ENCODE data around the gene LMF1.
"Not testable (repeated sequence)": the region's sequence is repeated elsewhere in the genome, so short reads cannot be mapped to it uniquely, and the experiment has no call there.

LMF1 gene

GRCh38 chr16:970386-970765 lies 408 bp downstream of the LMF1 start:
- no peak for DNase-seq (ENCODE audit: low read depth)

- peak; percentile 16 for DNase-seq (ENCODE audit: low read depth)
These were observed 1.0 kb downstream of the LMF1 start for GRCh38 chr16:969508-970385.

GRCh38 chr16:968620-969019 lies 2.2 kb downstream of the LMF1 start:
- no peak for DNase-seq (ENCODE audit: low read depth)

GRCh38 chr16:967546-968295 lies 3.1 kb downstream of the LMF1 start:
- DNase-seq (ENCODE audit: low read depth): no peak

- no peak for DNase-seq (ENCODE audit: low read depth)
These were observed 3.7 kb downstream of the LMF1 start for GRCh38 chr16:967077-967541.

GRCh38 chr16:966505-966904 lies 4.3 kb downstream of the LMF1 start:
- DNase-seq (ENCODE audit: low read depth): no peak

GRCh38 chr16:966035-966434 lies 4.7 kb downstream of the LMF1 start:
- DNase-seq (ENCODE audit: low read depth): no peak

- DNase-seq (ENCODE audit: low read depth): no peak
These were observed 5.3 kb downstream of the LMF1 start for GRCh38 chr16:965487-965886.

- no peak for DNase-seq (ENCODE audit: low read depth)
These were observed 5.8 kb downstream of the LMF1 start for GRCh38 chr16:965036-965395.

GRCh38 chr16:964356-965035 lies 6.3 kb downstream of the LMF1 start:
- no peak for DNase-seq (ENCODE audit: low read depth)

GRCh38 chr16:963913-964312 lies 6.9 kb downstream of the LMF1 start:
- no peak for DNase-seq (ENCODE audit: low read depth)

- DNase-seq (ENCODE audit: low read depth): no peak
These were observed 7.6 kb downstream of the LMF1 start for GRCh38 chr16:962901-963814.

GRCh38 chr16:962366-962765 lies 8.4 kb downstream of the LMF1 start:
- no peak for DNase-seq (ENCODE audit: low read depth)

GRCh38 chr16:959232-960040 lies 11.3 kb downstream of the LMF1 start:
- no peak for DNase-seq (ENCODE audit: low read depth)

GRCh38 chr16:955766-956165 lies 15.0 kb downstream of the LMF1 start:
- not testable (repeated sequence) for DNase-seq (ENCODE audit: low read depth)

GRCh38 chr16:953818-954217 lies 17.0 kb downstream of the LMF1 start:
- not testable (repeated sequence) for DNase-seq (ENCODE audit: low read depth)

- no peak for DNase-seq (ENCODE audit: low read depth)
These were observed 18.5 kb downstream of the LMF1 start for GRCh38 chr16:952321-952720.

GRCh38 chr16:951660-952301 lies 19.0 kb downstream of the LMF1 start:
- DNase-seq (ENCODE audit: low read depth): no peak

GRCh38 chr16:950733-951573 lies 19.8 kb downstream of the LMF1 start:
- DNase-seq (ENCODE audit: low read depth): not testable (repeated sequence)

Data from fibroblast of gingiva (primary cell).